Hematopoietic multipotent progenitor cell treated with erythropoietin and hydrocortisone succinate and interleukin-3 and kit ligand, for 17 days (in vitro differentiated cells): ENCODE data around the gene SOCS3.

ENCODE experiments used
- DNase-seq: peaks from one replicate; pipeline ENCODE4 v3.0.0-alpha.2; 2015; ENCODE audit warnings: low spot score

SOCS3 gene

DNA sequence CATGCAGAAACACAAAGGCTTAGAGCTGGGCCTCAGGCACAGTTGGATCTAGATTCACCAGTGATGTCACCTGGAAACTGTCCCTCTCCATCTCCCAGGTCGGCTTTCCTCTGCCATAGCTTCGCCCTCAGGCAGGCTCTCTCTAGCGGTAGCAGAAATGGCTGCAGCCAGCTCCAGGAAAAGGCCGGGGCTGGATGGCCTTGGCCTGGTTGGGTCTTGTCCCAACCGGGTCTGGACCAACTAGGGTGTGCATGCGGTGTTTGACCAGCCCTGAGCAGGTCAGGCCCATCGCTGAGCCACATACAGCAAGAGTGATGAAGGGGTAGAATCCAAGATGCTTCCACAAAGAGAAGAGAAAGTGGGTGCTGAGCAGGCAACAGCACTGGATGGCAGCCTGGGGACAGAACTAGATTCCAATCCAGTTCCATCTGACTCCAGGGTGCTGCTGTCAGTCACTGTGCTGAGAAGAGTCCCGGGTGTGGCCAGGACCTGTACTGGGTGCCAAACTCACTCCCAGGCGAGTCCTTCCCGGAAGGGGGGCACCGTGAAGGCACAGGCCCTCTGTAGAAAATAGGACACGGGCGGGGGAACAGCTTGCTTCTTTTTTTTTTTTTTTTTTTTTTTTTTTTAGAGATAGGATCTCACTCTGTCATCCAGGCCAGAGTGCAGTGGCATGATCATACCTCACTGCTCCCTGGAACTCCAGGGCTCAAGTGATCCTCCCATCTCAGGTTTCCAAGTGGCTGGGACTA lies 51.8 kb downstream of the SOCS3 start:
- no peak for DNase-seq

DNA sequence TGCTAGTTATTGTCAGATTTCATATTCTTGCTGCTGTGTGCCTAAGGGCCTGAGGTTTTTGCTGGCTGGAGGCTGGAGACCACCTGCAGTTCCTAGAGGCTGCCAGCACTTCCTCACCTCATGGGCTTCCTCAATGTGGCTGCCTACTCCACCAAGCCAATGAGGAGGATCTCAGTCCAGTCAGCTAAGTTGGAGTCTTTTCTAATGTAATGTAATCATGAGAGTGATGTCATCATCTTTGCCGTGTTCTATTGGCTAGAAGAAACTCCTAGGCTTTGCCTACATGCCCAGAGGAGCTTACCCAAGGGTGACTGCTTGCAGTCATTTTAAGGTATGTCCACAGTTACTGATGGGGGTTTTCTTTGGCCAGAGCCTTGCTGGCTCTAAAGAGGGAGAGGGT lies 53.0 kb downstream of the SOCS3 start:
- no peak for DNase-seq
